ENCODE data around the gene SPRY4.
"Not testable (repeated sequence)": the region's sequence is repeated elsewhere in the genome, so short reads cannot be mapped to it uniquely, and the experiment has no call there.

DNA sequence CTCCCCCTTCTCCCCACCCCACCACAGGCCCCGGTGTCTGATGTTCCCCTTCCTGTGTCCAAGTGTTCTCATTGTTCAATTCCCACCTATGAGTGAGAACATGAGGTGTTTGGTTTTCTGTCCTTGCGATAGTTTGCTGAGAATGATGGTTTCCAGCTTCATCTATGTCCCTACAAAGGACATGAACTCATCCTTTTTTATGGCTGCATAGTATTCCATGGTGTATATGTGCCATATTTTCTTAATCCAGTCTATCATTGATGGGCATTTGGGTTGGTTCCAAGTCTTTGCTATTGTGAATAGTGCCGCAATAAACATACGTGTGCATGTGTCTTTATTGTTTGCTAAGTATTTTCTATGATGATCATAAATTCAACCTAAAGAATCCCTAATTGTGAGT lies 60.7 kb downstream of the SPRY4 start:
- TF ChIP-seq, protein P1, sequence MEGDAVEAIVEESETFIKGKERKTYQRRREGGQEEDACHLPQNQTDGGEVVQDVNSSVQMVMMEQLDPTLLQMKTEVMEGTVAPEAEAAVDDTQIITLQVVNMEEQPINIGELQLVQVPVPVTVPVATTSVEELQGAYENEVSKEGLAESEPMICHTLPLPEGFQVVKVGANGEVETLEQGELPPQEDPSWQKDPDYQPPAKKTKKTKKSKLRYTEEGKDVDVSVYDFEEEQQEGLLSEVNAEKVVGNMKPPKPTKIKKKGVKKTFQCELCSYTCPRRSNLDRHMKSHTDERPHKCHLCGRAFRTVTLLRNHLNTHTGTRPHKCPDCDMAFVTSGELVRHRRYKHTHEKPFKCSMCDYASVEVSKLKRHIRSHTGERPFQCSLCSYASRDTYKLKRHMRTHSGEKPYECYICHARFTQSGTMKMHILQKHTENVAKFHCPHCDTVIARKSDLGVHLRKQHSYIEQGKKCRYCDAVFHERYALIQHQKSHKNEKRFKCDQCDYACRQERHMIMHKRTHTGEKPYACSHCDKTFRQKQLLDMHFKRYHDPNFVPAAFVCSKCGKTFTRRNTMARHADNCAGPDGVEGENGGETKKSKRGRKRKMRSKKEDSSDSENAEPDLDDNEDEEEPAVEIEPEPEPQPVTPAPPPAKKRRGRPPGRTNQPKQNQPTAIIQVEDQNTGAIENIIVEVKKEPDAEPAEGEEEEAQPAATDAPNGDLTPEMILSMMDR (IDR thresholded peaks at IDR 0.05; ENCODE audit: low read depth, low read length), result not testable (repeated sequence)
- TF ChIP-seq POLR2A (IDR thresholded peaks at IDR 0.05; ENCODE audit: extremely low read depth, insufficient read length); MYC (IDR thresholded peaks at IDR 0.05; ENCODE audit: low read depth, low read length): not testable (repeated sequence)
- TF ChIP-seq, protein P2, sequence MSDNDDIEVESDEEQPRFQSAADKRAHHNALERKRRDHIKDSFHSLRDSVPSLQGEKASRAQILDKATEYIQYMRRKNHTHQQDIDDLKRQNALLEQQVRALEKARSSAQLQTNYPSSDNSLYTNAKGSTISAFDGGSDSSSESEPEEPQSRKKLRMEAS (IDR thresholded peaks at IDR 0.05; ENCODE audit: low read depth, low read length), result not testable (repeated sequence)
